OCI-LY7 (cell line): ENCODE data around the gene CD46.

Experiments
- CTCF ChIP-seq: fragments of 200-600 bp; sonication (generic); conservative IDR thresholded peaks from 2 replicates; pipeline ENCODE4 v1.5.1; 2014; ENCODE audit warnings: mild to moderate bottlenecking, antibody characterized with exemption, low read length, moderate library complexity, mixed read lengths
- EZH2phosphoT487 ChIP-seq: fragments of 200-600 bp; sonication (generic); IDR thresholded peaks from 2 replicates; pipeline ENCODE4 v1.6.1; 2018; ENCODE audit warnings: low read depth, borderline replicate concordance, mild to moderate bottlenecking, mixed run types, antibody characterized with exemption, low read length, moderate library complexity, mixed read lengths

- no peak for TF ChIP-seq CTCF
- no peak for TF ChIP-seq EZH2phosphoT487
These were observed 66.2 kb downstream of the CD46 start for GRCh38 chr1:207817778-207818751.
